ENCODE measurements around the gene NUP93. TPM values are rescaled to one million over a fixed set of nuclear protein-coding genes. Genes with fewer than 3 reads are reported as not detected.

NUP93 gene
- total RNA-seq, 5 donors from 2014 or later (not counting 1 experiment from before 2014, with no cell fraction given), result 52.6 to 72.4 (median 60.5) TPM

DNA sequence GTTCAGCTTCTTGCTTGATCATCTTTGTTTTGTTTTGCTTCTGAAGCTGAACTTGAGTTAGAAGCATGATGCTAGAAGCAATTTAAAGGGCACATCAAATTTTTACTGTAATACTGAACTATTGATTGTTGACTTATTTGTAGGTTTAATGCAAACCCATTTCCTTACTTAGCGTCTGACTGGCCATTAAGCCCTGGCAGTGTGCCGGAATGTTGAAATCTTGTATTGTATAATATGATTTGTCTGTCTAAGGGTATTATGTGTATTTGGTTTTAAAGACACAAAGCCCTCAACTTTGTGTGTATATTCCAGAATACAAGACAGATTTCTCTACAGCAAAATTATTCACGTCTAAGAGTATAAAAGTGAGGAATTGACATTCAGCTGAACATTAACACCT, 39.7 kb downstream of the NUP93 start:
- no CpG with 5 or more reads among the region's 3 CpGs for WGBS (ENCODE audit: insufficient coverage)
- Mint-ChIP-seq H3K27me3 (no peaks in the 10 kb centered on the region), H3K4me3 (no peak overlapping the region), H3K9me3 (no peaks in the 10 kb centered on the region), H3K4me1 (peaks cover 20 to 39% (median 28%) of the 10 kb centered on the region in 3 donors), H3K27ac (no peak overlapping the region), H3K36me3 (peaks cover 13% of the 10 kb centered on the region)
- Histone ChIP-seq H3K27ac (ENCODE audit: low read length) (no peak overlapping the region), H3K4me3 (ENCODE audit: control insufficient read depth in 1 of 2, extremely low read depth in 1 of 2, low read length in 1 of 2) (no peak overlapping the region), H3K27me3 (replicated peaks in 1 of 2; ENCODE audit: control insufficient read depth in 2 of 2, extremely low read depth in 1 of 2, insufficient read depth in 2 of 2, low read length in 1 of 2) (no peaks in the 10 kb centered on the region), H3K9me3 (no peaks in the 10 kb centered on the region), H3K36me3 (ENCODE audit: control insufficient read depth in 2 of 2, extremely low read depth in 1 of 2, insufficient read depth in 1 of 2, low read length in 1 of 2) (peaks cover 4 to 9% of the 10 kb centered on the region in 2 donors), H3K4me1 (ENCODE audit: control insufficient read depth in 1 of 2, extremely low read depth in 1 of 2, insufficient read depth in 2 of 2, low read length in 2 of 2) (no peaks in the 10 kb centered on the region)
- DNase-seq (no peak), ATAC-seq (replicated peaks in 1 of 4) (no peak)
- ChIA-PET CTCF (interaction anchor here in 1 of 2 donors (0.6 kb wide), 1 partner anchor 213 kb away, joined by 4 read pairs; no protein-coding TSS in a partner anchor), POLR2A (no interaction called here)

- H3K4me1 Mint-ChIP-seq, result peaks cover 20 to 39% (median 27%) of the 10 kb centered on the region in 3 donors
Observed at GRCh38 chr16:56771558-56772279, 41.8 kb downstream of the NUP93 start.

GRCh38 chr16:56773532-56773931, 43.6 kb downstream of the NUP93 start:
- Histone ChIP-seq H3K27me3 (replicated peaks in 1 of 2; ENCODE audit: control insufficient read depth in 2 of 2, extremely low read depth in 1 of 2, insufficient read depth in 2 of 2, low read length in 1 of 2) (no peaks in the 10 kb centered on the region), H3K4me3 (ENCODE audit: control insufficient read depth in 1 of 2, extremely low read depth in 1 of 2, low read length in 1 of 2) (no peak overlapping the region), H3K27ac (ENCODE audit: low read length) (no peak overlapping the region), H3K36me3 (ENCODE audit: control insufficient read depth in 2 of 2, extremely low read depth in 1 of 2, insufficient read depth in 1 of 2, low read length in 1 of 2) (peaks cover 0 to 6% of the 10 kb centered on the region in 2 donors), H3K4me1 (ENCODE audit: control insufficient read depth in 1 of 2, extremely low read depth in 1 of 2, insufficient read depth in 2 of 2, low read length in 2 of 2) (no peaks in the 10 kb centered on the region), H3K9me3 (no peaks in the 10 kb centered on the region)
- POLR2A ChIA-PET, result interaction anchor here in 1 of 2 donors (0.5 kb wide), 1 partner anchor 153 kb away, joined by 4 read pairs; no protein-coding TSS in a partner anchor
- DNase-seq (no peak), ATAC-seq (replicated peaks in 1 of 4) (no peak)
- Mint-ChIP-seq H3K27me3 (no peaks in the 10 kb centered on the region), H3K4me3 (no peak overlapping the region), H3K27ac (no peak overlapping the region), H3K4me1 (peaks cover 20 to 44% (median 31%) of the 10 kb centered on the region in 3 donors), H3K36me3 (peaks cover 12% of the 10 kb centered on the region), H3K9me3 (no peaks in the 10 kb centered on the region)
- CTCF ChIA-PET, result interaction anchor here in 1 of 2 donors (0.6 to 1.0 kb wide), 2 partner anchors 10 to 197 kb away, joined by 3 read pairs; no protein-coding TSS in a partner anchor
- 92% methylated on average over 2 of the region's 3 CpGs for WGBS (ENCODE audit: insufficient coverage)

More at GRCh38 chr16:56771558-56772279, 41.8 kb downstream of the NUP93 start:
- no peaks in the 10 kb centered on the region for H3K9me3 ChIP-seq
- POLR2A ChIA-PET, result no interaction called here
- Mint-ChIP-seq H3K27me3 (no peaks in the 10 kb centered on the region), H3K4me3 (no peak overlapping the region), H3K36me3 (peaks cover 12% of the 10 kb centered on the region), H3K9me3 (no peaks in the 10 kb centered on the region), H3K27ac (no peak overlapping the region)
- H3K27ac ChIP-seq (ENCODE audit: low read length), result no peak overlapping the region
- WGBS (ENCODE audit: insufficient coverage), result 75% methylated on average over 1 of the region's 5 CpGs
- H3K4me3 ChIP-seq (ENCODE audit: control insufficient read depth in 1 of 2, extremely low read depth in 1 of 2, low read length in 1 of 2), result no peak overlapping the region
- CTCF ChIA-PET, result interaction anchor here (0.5 kb wide), 2 partner anchors 13 to 239 kb away, joined by 3 read pairs; no protein-coding TSS in a partner anchor
- H3K36me3 ChIP-seq (ENCODE audit: control insufficient read depth in 2 of 2, extremely low read depth in 1 of 2, insufficient read depth in 1 of 2, low read length in 1 of 2), result peaks cover 0 to 6% of the 10 kb centered on the region in 2 donors
- DNase-seq, result no peak
- H3K27me3 ChIP-seq (replicated peaks in 1 of 2; ENCODE audit: control insufficient read depth in 2 of 2, extremely low read depth in 1 of 2, insufficient read depth in 2 of 2, low read length in 1 of 2), result no peaks in the 10 kb centered on the region
- ATAC-seq (replicated peaks in 1 of 4), result no peak
- no peaks in the 10 kb centered on the region for H3K4me1 ChIP-seq (ENCODE audit: control insufficient read depth in 1 of 2, extremely low read depth in 1 of 2, insufficient read depth in 2 of 2, low read length in 2 of 2)

DNA sequence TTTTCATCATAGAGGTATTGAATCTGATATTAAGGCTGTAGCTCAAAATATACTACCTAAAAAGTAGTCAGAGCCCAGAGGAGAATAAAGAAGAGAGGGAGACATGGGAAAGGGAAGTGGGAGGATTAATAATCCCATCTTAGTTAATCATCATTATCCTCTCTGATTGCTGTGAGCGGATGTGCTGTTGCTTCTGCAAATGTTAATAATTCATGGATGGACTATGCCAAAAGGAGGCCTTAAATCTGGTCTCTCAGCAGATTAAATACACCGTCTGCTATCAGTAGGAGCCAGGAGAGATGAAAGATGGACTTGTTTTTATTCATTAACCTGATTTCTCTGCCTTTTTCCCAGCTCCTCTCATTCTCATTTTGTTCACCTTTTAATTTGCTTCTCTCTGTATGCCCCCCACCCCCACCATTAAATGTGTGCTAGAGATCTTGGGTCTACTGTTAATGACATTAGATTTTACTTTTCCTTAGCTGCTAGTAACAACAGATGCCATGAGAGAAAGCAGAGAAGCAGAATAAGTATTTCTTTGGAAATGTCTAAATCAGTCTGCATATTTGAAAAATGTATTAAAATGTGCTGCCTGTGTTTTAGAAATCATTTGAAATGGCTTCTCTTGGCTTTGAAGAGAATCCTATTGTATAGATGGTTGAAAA, 44.2 kb downstream of the NUP93 start:
- no peak for DNase-seq
- H3K36me3 Mint-ChIP-seq, result peaks cover 12% of the 10 kb centered on the region
- CTCF ChIA-PET, result interaction anchor here (0.6 to 1.0 kb wide), 3 partner anchors 9 to 197 kb away, joined by 3 read pairs; no protein-coding TSS in a partner anchor
- Histone ChIP-seq H3K36me3 (ENCODE audit: control insufficient read depth in 2 of 2, extremely low read depth in 1 of 2, insufficient read depth in 1 of 2, low read length in 1 of 2) (peaks cover 0 to 6% of the 10 kb centered on the region in 2 donors), H3K27ac (ENCODE audit: low read length) (no peak overlapping the region), H3K27me3 (replicated peaks in 1 of 2; ENCODE audit: control insufficient read depth in 2 of 2, extremely low read depth in 1 of 2, insufficient read depth in 2 of 2, low read length in 1 of 2) (no peaks in the 10 kb centered on the region), H3K4me1 (ENCODE audit: control insufficient read depth in 1 of 2, extremely low read depth in 1 of 2, insufficient read depth in 2 of 2, low read length in 2 of 2) (no peaks in the 10 kb centered on the region), H3K4me3 (ENCODE audit: control insufficient read depth in 1 of 2, extremely low read depth in 1 of 2, low read length in 1 of 2) (no peak overlapping the region), H3K9me3 (no peaks in the 10 kb centered on the region)
- no CpG with 5 or more reads among the region's 2 CpGs for WGBS (ENCODE audit: insufficient coverage)
- H3K4me1 Mint-ChIP-seq, result peaks cover 21 to 47% (median 31%) of the 10 kb centered on the region in 3 donors
- H3K27me3 Mint-ChIP-seq, result no peaks in the 10 kb centered on the region
- no peak overlapping the region for H3K27ac Mint-ChIP-seq
- no peak overlapping the region for H3K4me3 Mint-ChIP-seq
- no peak for ATAC-seq (replicated peaks in 1 of 4)
- POLR2A ChIA-PET, result interaction anchor here in 1 of 2 donors (0.5 kb wide), 1 partner anchor 154 kb away, joined by 4 read pairs; no protein-coding TSS in a partner anchor
- no peaks in the 10 kb centered on the region for H3K9me3 Mint-ChIP-seq

DNA sequence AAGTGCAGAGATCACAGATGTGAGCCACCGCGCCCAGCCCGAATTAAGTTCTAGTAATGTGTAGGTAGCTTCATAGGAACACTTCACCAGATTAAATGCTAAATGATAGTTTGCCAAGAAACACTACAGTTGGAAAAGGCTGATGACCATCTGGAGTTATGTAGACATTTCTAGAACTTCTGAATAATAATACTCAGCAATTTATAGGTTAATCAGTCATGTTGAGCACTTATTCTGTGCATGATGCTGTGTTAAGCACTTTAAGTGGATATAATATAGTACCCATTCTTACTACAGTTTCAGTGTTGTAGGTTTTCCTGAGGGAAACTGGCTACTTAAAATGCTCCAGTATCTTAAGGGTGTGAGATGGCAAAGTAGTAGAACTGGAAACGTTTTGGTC, 45.2 kb downstream of the NUP93 start:
- no peaks in the 10 kb centered on the region for H3K9me3 Mint-ChIP-seq
- Histone ChIP-seq H3K4me3 (ENCODE audit: control insufficient read depth in 1 of 2, extremely low read depth in 1 of 2, low read length in 1 of 2) (no peak overlapping the region), H3K27ac (ENCODE audit: low read length) (no peak overlapping the region), H3K9me3 (no peaks in the 10 kb centered on the region), H3K36me3 (ENCODE audit: control insufficient read depth in 2 of 2, extremely low read depth in 1 of 2, insufficient read depth in 1 of 2, low read length in 1 of 2) (peaks cover 0 to 6% of the 10 kb centered on the region in 2 donors), H3K27me3 (replicated peaks in 1 of 2; ENCODE audit: control insufficient read depth in 2 of 2, extremely low read depth in 1 of 2, insufficient read depth in 2 of 2, low read length in 1 of 2) (no peaks in the 10 kb centered on the region), H3K4me1 (ENCODE audit: control insufficient read depth in 1 of 2, extremely low read depth in 1 of 2, insufficient read depth in 2 of 2, low read length in 2 of 2) (no peaks in the 10 kb centered on the region)
- DNase-seq (no peak), ATAC-seq (replicated peaks in 1 of 4) (no peak)
- H3K27ac Mint-ChIP-seq, result no peak overlapping the region
- peaks cover 9% of the 10 kb centered on the region for H3K36me3 Mint-ChIP-seq
- WGBS (ENCODE audit: insufficient coverage), result 67% methylated on average over 1 of the region's 4 CpGs
- POLR2A ChIA-PET, result no interaction called here
- H3K27me3 Mint-ChIP-seq, result no peaks in the 10 kb centered on the region
- CTCF ChIA-PET, result no interaction called here
- H3K4me1 Mint-ChIP-seq, result peaks cover 30 to 46% (median 34%) of the 10 kb centered on the region in 3 donors
- H3K4me3 Mint-ChIP-seq, result no peak overlapping the region

- H3K36me3 ChIP-seq (ENCODE audit: control insufficient read depth in 2 of 2, extremely low read depth in 1 of 2, insufficient read depth in 1 of 2, low read length in 1 of 2), result peaks cover 0 to 6% of the 10 kb centered on the region in 2 donors
- H3K9me3 ChIP-seq, result no peaks in the 10 kb centered on the region
- Mint-ChIP-seq H3K27me3 (no peaks in the 10 kb centered on the region), H3K9me3 (no peaks in the 10 kb centered on the region), H3K4me1 (peaks cover 32 to 46% (median 36%) of the 10 kb centered on the region in 3 donors), H3K27ac (no peak overlapping the region), H3K4me3 (no peak overlapping the region), H3K36me3 (peaks cover 12% of the 10 kb centered on the region)
- ATAC-seq (replicated peaks in 1 of 4) (no peak), DNase-seq (no peak)
- ChIA-PET CTCF (no interaction called here), POLR2A (interaction anchor here in 1 of 2 donors (0.6 kb wide), 1 partner anchor 162 kb away, joined by 3 read pairs; no protein-coding TSS in a partner anchor)
- no peak overlapping the region for H3K27ac ChIP-seq (ENCODE audit: low read length)
- H3K4me1 ChIP-seq (ENCODE audit: control insufficient read depth in 1 of 2, extremely low read depth in 1 of 2, insufficient read depth in 2 of 2, low read length in 2 of 2), result peaks cover 0 to 2% of the 10 kb centered on the region in 2 experiments
- H3K27me3 ChIP-seq (replicated peaks in 1 of 2; ENCODE audit: control insufficient read depth in 2 of 2, extremely low read depth in 1 of 2, insufficient read depth in 2 of 2, low read length in 1 of 2), result no peaks in the 10 kb centered on the region
- no peak overlapping the region for H3K4me3 ChIP-seq (ENCODE audit: control insufficient read depth in 1 of 2, extremely low read depth in 1 of 2, low read length in 1 of 2)
- WGBS (ENCODE audit: insufficient coverage), result no CpG with 5 or more reads among the region's 1 CpG
Observed at GRCh38 chr16:56776562-56776961, 46.6 kb downstream of the NUP93 start.

Data from T-cell (primary cell).